SU-DHL-6 (cell line): Measurements from ENCODE around the gene ACVR2B.

Experiments used
- H2AFZ ChIP-seq: fragments of 200-600 bp; sonication (generic); 2 replicates; pipeline ENCODE4 v1.6.1; 2014; ENCODE audit warnings: low read depth, mild to moderate bottlenecking, moderate library complexity, mixed read lengths, antibody characterized with exemption, low read length; ENCODE audit not compliant: severe bottlenecking
- H3F3A ChIP-seq: fragments of 200-600 bp; shearing (Covaris generic); 2 replicates; pipeline ENCODE4 v1.6.0; 2016; ENCODE audit warnings: antibody characterized with exemption, mild to moderate bottlenecking; ENCODE audit not compliant: insufficient read depth
- H3K27ac ChIP-seq: fragments of 200-600 bp; sonication (generic); 2 replicates; pipeline ENCODE4 v1.5.1; 2016; ENCODE audit warnings: low read depth, mild to moderate bottlenecking, low read length, moderate library complexity, mixed read lengths
- H3K27me3 ChIP-seq: fragments of 200-600 bp; sonication (generic), shearing (Covaris generic); 2 replicates; pipeline ENCODE4 v1.6.0; 2014; ENCODE audit warnings: mild to moderate bottlenecking, low read length
- H3K36me3 ChIP-seq: fragments of 200-600 bp; sonication (generic); 2 replicates; pipeline ENCODE4 v1.6.1; 2014; ENCODE audit warnings: mild to moderate bottlenecking, low read length, mixed read lengths
- H3K4me2 ChIP-seq: fragments of 300-600, 200-600 bp; shearing (Covaris generic), sonication (generic); 2 replicates; pipeline ENCODE4 v1.6.0; 2014; ENCODE audit warnings: low read length, low read depth, mild to moderate bottlenecking; ENCODE audit not compliant: poor library complexity, severe bottlenecking
- H3K4me3 ChIP-seq: fragments of 200-600 bp; sonication (generic); 2 replicates; pipeline ENCODE4 v1.5.1; 2014; ENCODE audit warnings: antibody characterized with exemption, low read length, mild to moderate bottlenecking, mixed read lengths; ENCODE audit not compliant: insufficient read depth, poor library complexity, severe bottlenecking
- H3K79me2 ChIP-seq: fragments of 200-600 bp; sonication (generic); 2 replicates; pipeline ENCODE4 v1.6.1; 2014; ENCODE audit warnings: mild to moderate bottlenecking, low read length, moderate library complexity; ENCODE audit not compliant: insufficient read depth
- H3K9ac ChIP-seq: fragments of 200-600 bp; sonication (generic); 2 replicates; pipeline ENCODE4 v1.7.0; 2014; ENCODE audit warnings: mild to moderate bottlenecking, low read length
- H3K9me2 ChIP-seq: fragments of 200-600 bp; sonication (generic); replicated peaks from 2 replicates; pipeline ENCODE4 v1.6.1; 2014; ENCODE audit warnings: low read length; ENCODE audit not compliant: insufficient read depth
- H3K9me3 ChIP-seq: fragments of 200-600 bp; sonication (generic); 2 replicates; pipeline ENCODE4 v1.6.1; 2014; ENCODE audit warnings: low read length, mixed read lengths; ENCODE audit not compliant: insufficient read depth
- H4K20me1 ChIP-seq: fragments of 200-600 bp; sonication (generic); 2 replicates; pipeline ENCODE4 v1.6.1; 2014; ENCODE audit warnings: low read depth, mild to moderate bottlenecking, antibody characterized with exemption, low read length, moderate library complexity, mixed read lengths
- EZH2phosphoT487 ChIP-seq: fragments of 200-600 bp; sonication (generic), shearing (Covaris generic); conservative IDR thresholded peaks from 2 replicates; pipeline ENCODE4 v1.6.1; 2018; ENCODE audit warnings: mild to moderate bottlenecking, antibody characterized with exemption, low read length, moderate library complexity, mixed read lengths
- TF ChIP-seq, protein P1 (sequence below): fragments of 200-600 bp; sonication (generic); IDR thresholded peaks from one replicate; pipeline ENCODE4 v1.5.1; 2017; ENCODE audit warnings: antibody characterized with exemption, mild to moderate bottlenecking, low read length, moderate library complexity; ENCODE audit not compliant: insufficient read depth, poor library complexity, severe bottlenecking

ACVR2B gene

DNA sequence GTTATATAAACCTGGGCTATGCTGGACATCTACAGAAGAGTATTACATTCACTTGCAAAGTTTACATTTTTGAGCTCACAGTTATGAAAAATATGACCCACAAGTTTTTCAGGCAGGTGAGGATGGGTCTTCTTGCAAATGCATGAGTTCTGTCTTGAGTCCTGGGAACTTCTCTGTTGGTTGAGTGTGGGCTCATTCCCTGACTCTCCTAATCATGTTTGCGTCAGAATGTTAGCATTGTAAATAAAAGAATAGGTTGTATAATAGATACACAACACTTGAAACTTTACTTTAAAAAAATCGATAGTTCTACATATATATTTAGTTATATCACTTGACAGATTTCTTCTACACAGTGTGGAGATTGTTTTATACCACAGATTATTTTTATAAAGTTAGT is 35.3 kb downstream of the ACVR2B start:
- Histone ChIP-seq H3K27ac (no peak overlapping the region), H3K9me2 (no peaks in the 10 kb centered on the region), H3K36me3 (no peaks in the 10 kb centered on the region), H3K79me2 (no peaks in the 10 kb centered on the region), H3K9ac (no peak overlapping the region), H4K20me1 (no peaks in the 10 kb centered on the region), H3F3A (no peaks in the 10 kb centered on the region), H3K9me3 (no peaks in the 10 kb centered on the region), H2AFZ (no peak overlapping the region), H3K27me3 (no peaks in the 10 kb centered on the region), H3K4me3 (no peak overlapping the region), H3K4me2 (no peak overlapping the region)
- TF ChIP-seq, protein P1, sequence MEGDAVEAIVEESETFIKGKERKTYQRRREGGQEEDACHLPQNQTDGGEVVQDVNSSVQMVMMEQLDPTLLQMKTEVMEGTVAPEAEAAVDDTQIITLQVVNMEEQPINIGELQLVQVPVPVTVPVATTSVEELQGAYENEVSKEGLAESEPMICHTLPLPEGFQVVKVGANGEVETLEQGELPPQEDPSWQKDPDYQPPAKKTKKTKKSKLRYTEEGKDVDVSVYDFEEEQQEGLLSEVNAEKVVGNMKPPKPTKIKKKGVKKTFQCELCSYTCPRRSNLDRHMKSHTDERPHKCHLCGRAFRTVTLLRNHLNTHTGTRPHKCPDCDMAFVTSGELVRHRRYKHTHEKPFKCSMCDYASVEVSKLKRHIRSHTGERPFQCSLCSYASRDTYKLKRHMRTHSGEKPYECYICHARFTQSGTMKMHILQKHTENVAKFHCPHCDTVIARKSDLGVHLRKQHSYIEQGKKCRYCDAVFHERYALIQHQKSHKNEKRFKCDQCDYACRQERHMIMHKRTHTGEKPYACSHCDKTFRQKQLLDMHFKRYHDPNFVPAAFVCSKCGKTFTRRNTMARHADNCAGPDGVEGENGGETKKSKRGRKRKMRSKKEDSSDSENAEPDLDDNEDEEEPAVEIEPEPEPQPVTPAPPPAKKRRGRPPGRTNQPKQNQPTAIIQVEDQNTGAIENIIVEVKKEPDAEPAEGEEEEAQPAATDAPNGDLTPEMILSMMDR = no peak
- no peak for TF ChIP-seq EZH2phosphoT487

DNA sequence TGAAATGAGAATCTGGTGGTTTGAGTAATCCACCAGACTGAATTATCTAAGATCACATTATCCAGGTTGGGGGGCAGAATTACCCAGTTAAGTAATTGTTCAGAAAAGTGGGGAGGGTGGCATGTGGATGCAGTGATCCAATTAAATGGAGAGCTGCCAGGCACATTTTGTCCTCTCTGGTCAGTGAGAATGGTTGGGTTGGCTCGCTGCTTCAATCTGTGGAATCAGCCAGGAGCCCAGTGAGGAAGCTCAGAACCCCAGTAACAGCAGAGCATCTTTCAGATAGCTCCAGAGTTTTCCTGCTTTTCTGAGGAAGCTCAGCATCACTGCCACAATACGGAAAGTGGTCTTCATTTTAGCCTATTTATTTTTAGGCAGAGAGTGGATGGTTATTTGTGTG is 36.1 kb downstream of the ACVR2B start:
- Histone ChIP-seq H3K27me3 (no peaks in the 10 kb centered on the region), H3K36me3 (no peaks in the 10 kb centered on the region), H3K79me2 (no peaks in the 10 kb centered on the region)

DNA sequence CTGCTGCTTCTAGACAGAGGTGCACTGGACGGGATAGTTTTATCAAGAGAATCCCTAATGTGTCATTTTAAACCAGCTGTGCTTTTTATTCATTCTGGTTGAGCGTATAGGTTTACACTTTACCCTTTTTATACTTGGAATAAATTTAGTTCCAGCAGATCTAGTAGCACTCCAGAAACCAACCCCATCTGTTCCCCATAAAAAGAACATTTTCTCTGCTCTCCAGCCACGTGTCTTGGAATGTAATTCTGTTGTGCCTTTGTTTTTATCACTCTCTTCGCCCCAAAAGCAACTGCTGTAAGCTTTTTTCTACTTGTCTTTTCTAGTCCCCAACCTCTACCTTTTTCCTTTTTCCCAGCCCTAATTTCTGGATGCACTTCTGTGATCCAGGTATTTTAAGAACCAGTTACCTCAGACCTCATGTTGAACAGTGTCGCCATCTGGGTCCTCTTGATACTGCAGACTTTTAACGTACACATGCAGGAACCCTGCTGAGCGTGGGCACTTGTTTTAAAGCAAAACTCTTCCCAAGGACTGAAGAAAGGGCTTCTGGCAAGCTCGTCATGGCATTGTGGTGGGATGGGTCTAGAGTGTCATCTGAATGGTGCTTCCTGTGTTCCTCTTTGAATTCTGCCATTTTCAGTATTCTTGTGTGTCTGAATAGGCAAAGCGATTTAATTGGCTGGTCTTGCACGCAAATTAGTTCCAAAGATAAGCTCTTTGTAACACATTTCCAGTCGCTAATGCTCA is 36.8 kb downstream of the ACVR2B start:
- Histone ChIP-seq H3F3A (no peaks in the 10 kb centered on the region), H3K27me3 (no peaks in the 10 kb centered on the region), H3K79me2 (no peaks in the 10 kb centered on the region), H2AFZ (no peak overlapping the region), H3K27ac (no peak overlapping the region), H3K36me3 (no peaks in the 10 kb centered on the region), H3K4me2 (no peak overlapping the region), H3K9ac (no peak overlapping the region), H3K4me3 (no peak overlapping the region), H3K9me3 (no peaks in the 10 kb centered on the region), H3K9me2 (no peaks in the 10 kb centered on the region), H4K20me1 (no peaks in the 10 kb centered on the region)
- TF ChIP-seq, protein P1 = no peak
- no peak for TF ChIP-seq EZH2phosphoT487

More for the DNA sequence above, 36.1 kb downstream of the ACVR2B start:
- Histone ChIP-seq H3K4me2 (no peak overlapping the region), H3K9ac (no peak overlapping the region), H2AFZ (no peak overlapping the region), H3F3A (no peaks in the 10 kb centered on the region), H3K9me3 (no peaks in the 10 kb centered on the region), H3K4me3 (no peak overlapping the region), H3K9me2 (no peaks in the 10 kb centered on the region), H3K27ac (no peak overlapping the region), H4K20me1 (no peaks in the 10 kb centered on the region)
- no peak for TF ChIP-seq EZH2phosphoT487
- TF ChIP-seq, protein P1 = no peak
